Measurements from ENCODE around the gene STEAP1B. TPM values are rescaled to one million over a fixed set of nuclear protein-coding genes. Genes with fewer than 3 reads are reported as not detected.

STEAP1B gene
- total RNA-seq, 1 experiment from 2014 or later = 3.2 TPM

DNA sequence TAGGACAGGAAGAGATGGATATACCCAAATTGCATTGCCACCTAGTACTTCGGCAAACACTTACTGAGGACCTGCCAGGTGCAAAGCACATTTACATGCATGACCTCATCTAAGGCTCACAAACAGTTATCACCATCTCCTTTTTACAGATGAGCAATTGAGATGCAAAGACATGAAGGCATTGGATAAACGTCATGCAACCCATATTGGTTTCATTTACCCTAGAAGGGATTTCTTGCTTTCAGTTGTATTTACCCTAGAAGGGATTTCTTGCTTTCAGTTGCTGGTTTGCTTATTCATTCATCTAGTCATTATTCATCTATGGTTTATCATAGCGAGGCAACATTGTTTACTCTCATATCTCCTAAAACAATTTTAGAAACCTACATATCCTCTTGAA, 52.2 kb downstream of the STEAP1B start:
- Histone ChIP-seq H3K4me2 (ENCODE audit: insufficient read depth, insufficient read length, low read length) (no peak overlapping the region), H2BK20ac (ENCODE audit: low read depth, low read length, poor library complexity, severe bottlenecking) (no peak overlapping the region), H2AK5ac (ENCODE audit: insufficient read length, low read length) (no peak overlapping the region), H3K79me1 (ENCODE audit: insufficient read depth, low read depth, low read length, poor library complexity, severe bottlenecking) (no peaks in the 10 kb centered on the region), H3K9me3 (ENCODE audit: control insufficient read depth, low read depth, low read length) (no peaks in the 10 kb centered on the region), H4K20me1 (ENCODE audit: control insufficient read depth, insufficient read depth, insufficient read length) (no peaks in the 10 kb centered on the region), H3K79me2 (ENCODE audit: insufficient read depth, low read length) (no peaks in the 10 kb centered on the region), H3K23ac (ENCODE audit: insufficient read length, low read depth, low read length) (no peak overlapping the region), H3K9ac (ENCODE audit: extremely low read depth, insufficient read length, low read length) (no peak overlapping the region), H3K23me2 (ENCODE audit: insufficient read length, low read depth, low read length, poor library complexity, severe bottlenecking) (no peaks in the 10 kb centered on the region), H4K91ac (ENCODE audit: insufficient read length, low read depth, low read length) (no peak overlapping the region), H2BK15ac (ENCODE audit: low read depth, low read length) (no peak overlapping the region), H3K56ac (ENCODE audit: insufficient read length, low read depth, low read length) (no peak overlapping the region), H2BK120ac (ENCODE audit: low read depth, low read length, poor library complexity, severe bottlenecking) (no peak overlapping the region), H3K27me3 (ENCODE audit: insufficient read depth, low read length) (no peaks in the 10 kb centered on the region), H3K18ac (ENCODE audit: insufficient read length, low read depth, low read length) (no peak overlapping the region), H2BK12ac (ENCODE audit: insufficient read length, low read depth, low read length) (no peak overlapping the region), H3K14ac (ENCODE audit: insufficient read depth, low read length) (no peak overlapping the region), H3K4ac (ENCODE audit: low read depth, low read length) (no peak overlapping the region), H3K4me1 (ENCODE audit: insufficient read depth, low read length) (peaks cover 3% of the 10 kb centered on the region; the same call in 1 of the 2 replicates), H3K27ac (ENCODE audit: insufficient read length, low read depth, low read length) (no peak overlapping the region), H4K5ac (ENCODE audit: insufficient read length, low read depth, low read length) (no peak overlapping the region), H4K8ac (replicated peaks; ENCODE audit: insufficient read length, low read depth, low read length) (no peak overlapping the region), H2BK5ac (ENCODE audit: insufficient read length, low read length) (no peak overlapping the region), H2AFZ (ENCODE audit: low read length) (no peak overlapping the region), H3T11ph (ENCODE audit: low read length) (no peak overlapping the region)
- no peak for DNase-seq
- no CpG with 5 or more reads among the region's 3 CpGs for WGBS (ENCODE audit: extremely low coverage, insufficient read length, low lambda C conversion rate)
- Mint-ChIP-seq H3K27ac (no peak overlapping the region), H3K4me3 (no peak overlapping the region), H3K4me1 (peaks cover 36 to 40% of the 10 kb centered on the region in 2 experiments), H3K9me3 (peaks cover 0 to 6% of the 10 kb centered on the region in 2 experiments; a peak in 2 of 5 replicates), H3K27me3 (ENCODE audit: low read depth) (0 out of 2 replicates have a peak, but pooled peaks cover 1% of the 10 kb centered on the region), H3K36me3 (ENCODE audit: insufficient read depth in 1 of 3, low read depth in 3 of 3) (peaks cover 0 to 7% (median 0%) of the 10 kb centered on the region in 3 experiments; a peak in 2 of 7 replicates)
- TF ChIP-seq, protein P1, sequence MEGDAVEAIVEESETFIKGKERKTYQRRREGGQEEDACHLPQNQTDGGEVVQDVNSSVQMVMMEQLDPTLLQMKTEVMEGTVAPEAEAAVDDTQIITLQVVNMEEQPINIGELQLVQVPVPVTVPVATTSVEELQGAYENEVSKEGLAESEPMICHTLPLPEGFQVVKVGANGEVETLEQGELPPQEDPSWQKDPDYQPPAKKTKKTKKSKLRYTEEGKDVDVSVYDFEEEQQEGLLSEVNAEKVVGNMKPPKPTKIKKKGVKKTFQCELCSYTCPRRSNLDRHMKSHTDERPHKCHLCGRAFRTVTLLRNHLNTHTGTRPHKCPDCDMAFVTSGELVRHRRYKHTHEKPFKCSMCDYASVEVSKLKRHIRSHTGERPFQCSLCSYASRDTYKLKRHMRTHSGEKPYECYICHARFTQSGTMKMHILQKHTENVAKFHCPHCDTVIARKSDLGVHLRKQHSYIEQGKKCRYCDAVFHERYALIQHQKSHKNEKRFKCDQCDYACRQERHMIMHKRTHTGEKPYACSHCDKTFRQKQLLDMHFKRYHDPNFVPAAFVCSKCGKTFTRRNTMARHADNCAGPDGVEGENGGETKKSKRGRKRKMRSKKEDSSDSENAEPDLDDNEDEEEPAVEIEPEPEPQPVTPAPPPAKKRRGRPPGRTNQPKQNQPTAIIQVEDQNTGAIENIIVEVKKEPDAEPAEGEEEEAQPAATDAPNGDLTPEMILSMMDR (conservative IDR thresholded peaks at IDR 0.05) = no peak
